Measurements from ENCODE around the gene TRIM23.
A peak's percentile ranks its signal among the peaks of the same experiment; 100 is the strongest.
"Not testable (repeated sequence)": the region's sequence is repeated elsewhere in the genome, so short reads cannot be mapped to it uniquely, and the experiment has no call there.

Gene TRIM23

GRCh38 chr5:65624025-65624570, at the start of gene TRIM23:
Gene TRIM23, minus strand, starts transcription at chr5:65624333. Its CDS starts 59 bp downstream, at chr5:65624274.
- peak; percentile 67 to 81 (median 77) for DNase-seq (ENCODE audit: low read depth in 4 of 4, low spot score in 1 of 4)

- DNase-seq (ENCODE audit: low read depth in 4 of 4, low spot score in 1 of 4), result no peak
Observed at GRCh38 chr5:65672796-65673195, 48.7 kb upstream of the TRIM23 start.

GRCh38 chr5:65668696-65669095, 44.6 kb upstream of the TRIM23 start:
- no peak for DNase-seq (ENCODE audit: low read depth in 4 of 4, low spot score in 1 of 4)

DNA sequence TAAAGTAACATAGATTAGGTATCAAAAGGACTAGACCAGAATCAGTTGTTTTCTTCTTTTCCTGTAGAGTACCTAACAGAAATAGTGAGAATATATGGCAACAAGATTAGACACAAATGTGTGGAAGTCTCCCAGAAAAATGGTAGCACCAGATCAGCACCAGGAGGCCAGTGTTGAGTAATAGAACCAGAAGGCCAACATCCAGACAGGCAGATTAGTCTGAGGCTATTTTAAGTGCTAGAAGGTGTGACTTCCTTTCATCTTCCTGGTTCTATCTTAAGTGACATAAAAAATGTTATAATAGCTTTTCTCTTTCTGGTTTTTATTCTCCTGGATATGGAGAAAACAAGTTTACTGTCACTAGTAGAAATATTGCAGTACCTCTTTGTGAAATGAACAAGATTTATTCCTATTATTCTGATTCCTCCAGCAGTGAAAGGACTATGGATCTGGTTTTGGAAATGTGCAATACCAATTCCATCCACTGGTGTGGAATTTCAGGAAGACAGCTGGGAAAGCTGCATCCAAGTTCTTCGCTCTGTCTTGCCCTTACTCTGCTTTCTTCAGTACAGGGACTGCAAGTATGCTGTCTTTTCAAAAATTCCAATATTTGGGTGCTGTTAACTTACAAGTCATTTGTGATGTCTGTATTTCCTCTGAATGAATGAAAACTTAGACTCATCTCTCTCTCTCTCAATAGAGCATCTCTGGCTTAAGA, 39.8 kb upstream of the TRIM23 start:
- no peak for DNase-seq (ENCODE audit: low read depth in 4 of 4, low spot score in 1 of 4)

DNA sequence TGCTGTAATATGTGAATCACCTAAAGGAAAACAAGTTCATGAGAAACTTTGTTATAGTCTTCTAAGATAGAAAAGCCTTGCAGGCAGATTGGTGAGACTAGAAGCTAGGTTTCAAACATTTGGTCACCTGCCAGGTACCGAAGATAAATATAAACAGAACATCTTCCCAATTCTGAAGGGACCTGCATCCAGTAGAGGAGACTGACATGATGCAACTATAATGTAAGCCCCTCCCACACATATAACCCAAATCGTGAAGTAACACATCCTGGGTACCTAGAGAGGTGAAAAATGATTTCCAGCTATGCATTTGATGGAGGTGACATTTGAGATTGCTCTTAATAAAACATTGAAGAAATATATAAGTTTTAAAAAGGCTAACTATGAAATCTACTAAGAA, 30.6 kb upstream of the TRIM23 start:
- no peak for DNase-seq (ENCODE audit: low read depth in 4 of 4, low spot score in 1 of 4)

DNA sequence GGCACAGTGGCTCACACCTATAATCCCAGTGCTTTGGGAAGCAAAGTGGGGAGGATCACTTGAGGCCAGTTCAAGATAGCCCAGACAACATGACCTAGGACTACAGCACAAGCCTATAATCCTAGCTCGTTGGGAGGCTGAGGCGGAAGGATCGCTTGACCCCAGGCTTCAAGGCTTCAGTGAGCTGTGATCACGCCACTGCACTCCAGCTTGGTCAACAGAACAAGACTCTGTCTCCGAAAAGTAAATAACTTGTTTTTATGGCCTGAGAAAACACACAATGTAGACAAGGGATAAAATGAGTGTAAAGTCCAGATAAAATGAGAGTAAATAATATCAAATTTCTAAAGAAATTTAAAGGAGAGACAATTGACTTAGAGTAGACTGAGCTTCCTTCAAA, 27.0 kb upstream of the TRIM23 start:
- no peak for DNase-seq (ENCODE audit: low read depth in 4 of 4, low spot score in 1 of 4)

DNA sequence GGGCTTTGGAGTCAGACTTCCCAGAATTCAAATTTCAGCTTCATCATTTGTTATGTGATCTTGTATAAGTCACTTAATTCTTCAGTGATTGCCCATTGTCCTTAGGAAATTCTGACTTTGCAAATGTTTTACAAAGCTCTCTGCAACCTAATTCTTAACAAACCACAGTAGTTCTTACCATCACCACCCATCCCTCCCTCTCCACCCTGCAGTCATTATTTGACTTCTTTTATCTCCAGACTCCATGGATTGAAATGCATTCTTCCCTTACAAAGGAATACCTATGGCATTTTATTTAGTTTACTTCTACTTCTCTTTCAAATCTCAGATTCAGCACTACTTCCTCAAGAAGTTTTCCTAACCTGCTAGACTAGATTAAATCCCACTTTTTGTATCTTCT, 23.8 kb upstream of the TRIM23 start:
- no peak for DNase-seq (ENCODE audit: low read depth in 4 of 4, low spot score in 1 of 4)

GRCh38 chr5:65646938-65647337, 22.8 kb upstream of the TRIM23 start:
- no peak for DNase-seq (ENCODE audit: low read depth in 4 of 4, low spot score in 1 of 4)

DNA sequence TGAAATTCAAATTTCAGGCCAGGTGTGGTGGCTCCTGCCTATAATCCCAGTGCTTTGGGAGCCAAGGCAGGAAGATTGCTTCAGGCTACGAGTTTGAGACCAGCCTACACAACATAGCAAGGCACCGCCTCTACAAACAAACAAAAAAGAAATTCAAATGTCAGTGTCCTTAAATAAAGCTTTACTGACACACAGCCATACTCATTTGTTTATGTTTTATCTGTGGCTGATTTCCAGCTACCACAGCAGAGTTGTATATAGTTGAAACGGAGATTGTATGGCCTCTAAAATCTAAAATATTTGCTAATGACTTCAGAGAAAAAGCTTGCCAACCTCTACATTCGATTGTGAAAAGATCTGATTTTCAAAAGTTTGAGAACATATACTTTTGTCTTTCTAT, 16.1 kb upstream of the TRIM23 start:
- DNase-seq (ENCODE audit: low read depth in 4 of 4, low spot score in 1 of 4), result no peak

DNA sequence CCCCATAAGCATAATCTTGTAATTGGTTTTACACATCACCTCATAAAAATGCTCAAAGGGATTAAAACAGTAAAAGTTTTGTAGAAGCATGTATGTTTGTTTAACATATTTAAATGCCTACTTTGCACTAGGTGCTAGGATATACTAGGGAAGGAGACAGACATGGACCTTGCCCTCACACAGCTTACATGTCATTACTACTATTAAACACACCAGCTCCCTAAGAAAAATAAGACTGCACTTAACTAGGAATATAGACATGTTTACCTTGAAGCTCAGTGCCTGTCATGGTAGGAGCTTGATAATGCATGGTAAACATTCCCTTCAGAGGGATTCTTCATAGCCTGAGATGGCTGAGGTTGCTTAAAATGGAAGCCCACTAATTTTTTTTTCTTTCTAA, 6.8 kb upstream of the TRIM23 start:
- DNase-seq (ENCODE audit: low read depth in 4 of 4, low spot score in 1 of 4), result no peak

DNA sequence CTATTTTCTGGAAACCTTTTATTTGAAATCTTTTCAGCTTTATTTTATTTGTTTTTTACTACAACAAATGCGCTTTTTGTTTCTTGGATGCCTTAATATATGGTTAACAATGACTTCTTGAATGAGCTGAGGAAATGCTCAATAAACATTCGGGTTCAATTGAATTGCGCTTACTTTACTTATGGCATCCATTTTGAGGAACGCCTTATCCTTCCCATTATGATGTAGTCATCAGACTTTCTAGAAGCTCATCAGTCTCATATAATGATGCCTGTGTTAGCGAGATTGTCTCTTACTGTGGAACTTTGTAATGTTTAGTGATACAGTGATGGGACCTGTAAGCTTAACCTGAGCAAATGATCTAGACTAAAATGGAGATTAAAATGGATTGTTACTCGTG, 1.6 kb upstream of the TRIM23 start:
- DNase-seq (ENCODE audit: low read depth in 4 of 4, low spot score in 1 of 4), result no peak

GRCh38 chr5:65624571-65625555, 730 bp upstream of the TRIM23 start, which contains the start of the genes SHLD3 and TRAPPC13:
Gene SHLD3, plus strand, starts transcription at chr5:65625027. Its CDS starts 4,561 bp downstream, at chr5:65629588.
Gene TRAPPC13, plus strand, starts transcription at chr5:65625027. Its CDS starts 34 bp downstream, at chr5:65625061.
- peak; percentile 44 to 69 (median 64) for DNase-seq (ENCODE audit: low read depth in 4 of 4, low spot score in 1 of 4)

GRCh38 chr5:65623482-65623881, 651 bp downstream of the TRIM23 start:
- DNase-seq (ENCODE audit: low read depth in 4 of 4, low spot score in 1 of 4), result no peak

- DNase-seq (ENCODE audit: low read depth in 4 of 4, low spot score in 1 of 4), result not testable (repeated sequence)
Observed at GRCh38 chr5:65621961-65622360, 2.2 kb downstream of the TRIM23 start.

GRCh38 chr5:65620021-65620420, 4.1 kb downstream of the TRIM23 start:
- no peak for DNase-seq (ENCODE audit: low read depth in 4 of 4, low spot score in 1 of 4)

DNA sequence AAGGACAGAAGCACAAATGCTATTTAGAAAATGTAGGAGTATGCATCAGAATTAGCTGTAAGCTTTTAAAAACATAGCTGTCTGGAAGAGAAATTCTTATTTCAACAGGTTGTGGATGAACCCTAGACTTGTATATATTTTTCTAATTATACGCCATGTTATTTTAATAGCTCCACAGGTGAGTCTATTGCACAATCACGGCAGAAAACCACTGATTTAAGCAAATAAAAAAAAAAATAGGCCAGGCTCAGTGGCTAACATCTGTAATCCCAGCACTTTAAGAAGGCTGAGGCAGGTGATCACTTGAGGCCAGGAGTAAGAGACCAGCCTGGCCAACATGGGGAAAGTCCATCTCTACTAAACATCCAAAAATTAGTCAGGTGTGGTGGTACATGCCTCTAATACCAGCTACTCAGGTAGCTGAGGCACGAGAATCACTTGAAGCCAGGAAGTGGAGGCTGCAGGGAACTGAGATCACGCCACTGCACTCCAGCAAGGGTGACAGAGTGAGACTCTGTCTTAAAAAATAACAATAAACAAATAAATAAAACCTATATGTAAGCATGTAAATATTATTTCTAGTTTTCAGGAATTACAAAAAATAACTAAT, 11.7 kb downstream of the TRIM23 start:
- DNase-seq (ENCODE audit: low read depth in 4 of 4, low spot score in 1 of 4), result no peak

- no peak for DNase-seq (ENCODE audit: low read depth in 4 of 4, low spot score in 1 of 4)
Observed at GRCh38 chr5:65611524-65611923, 12.6 kb downstream of the TRIM23 start.

DNA sequence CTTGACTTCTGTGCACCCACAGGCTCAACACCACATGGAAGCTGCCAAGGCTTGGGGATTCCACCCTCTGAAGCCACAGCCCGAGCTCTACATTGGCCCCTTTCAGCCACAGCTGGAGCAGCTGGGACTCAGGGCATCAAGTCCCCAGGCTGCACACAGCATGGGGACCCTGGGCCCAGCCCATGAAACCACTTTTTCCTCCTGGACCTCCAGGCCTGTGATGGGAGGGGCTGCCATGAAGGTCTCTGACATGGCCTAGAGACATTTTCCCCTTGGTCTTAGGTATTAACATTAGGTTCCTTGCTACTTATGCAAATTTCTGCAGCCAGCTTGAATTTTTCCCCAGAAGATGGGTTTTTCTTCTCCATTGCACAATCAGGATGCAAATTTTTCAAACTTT, 22.4 kb downstream of the TRIM23 start:
- not testable (repeated sequence) for DNase-seq (ENCODE audit: low read depth in 4 of 4, low spot score in 1 of 4)

- no peak for DNase-seq (ENCODE audit: low read depth in 4 of 4, low spot score in 1 of 4)
Observed at GRCh38 chr5:65588694-65589093, 35.4 kb downstream of the TRIM23 start.

GRCh38 chr5:65577141-65577540, 47.0 kb downstream of the TRIM23 start:
- no peak for DNase-seq (ENCODE audit: low read depth in 4 of 4, low spot score in 1 of 4)

GRCh38 chr5:65570598-65571226, 53.4 kb downstream of the TRIM23 start:
- no peak for DNase-seq (ENCODE audit: low read depth in 4 of 4, low spot score in 1 of 4)
